ENCODE data around the gene MFSD12. TPM values are rescaled to one million over a fixed set of nuclear protein-coding genes. Genes with fewer than 3 reads are reported as not detected.

The MFSD12 gene
- total and polyA plus RNA-seq, 2 experiments from 2014 or later = 44.7 to 57.7 TPM

DNA sequence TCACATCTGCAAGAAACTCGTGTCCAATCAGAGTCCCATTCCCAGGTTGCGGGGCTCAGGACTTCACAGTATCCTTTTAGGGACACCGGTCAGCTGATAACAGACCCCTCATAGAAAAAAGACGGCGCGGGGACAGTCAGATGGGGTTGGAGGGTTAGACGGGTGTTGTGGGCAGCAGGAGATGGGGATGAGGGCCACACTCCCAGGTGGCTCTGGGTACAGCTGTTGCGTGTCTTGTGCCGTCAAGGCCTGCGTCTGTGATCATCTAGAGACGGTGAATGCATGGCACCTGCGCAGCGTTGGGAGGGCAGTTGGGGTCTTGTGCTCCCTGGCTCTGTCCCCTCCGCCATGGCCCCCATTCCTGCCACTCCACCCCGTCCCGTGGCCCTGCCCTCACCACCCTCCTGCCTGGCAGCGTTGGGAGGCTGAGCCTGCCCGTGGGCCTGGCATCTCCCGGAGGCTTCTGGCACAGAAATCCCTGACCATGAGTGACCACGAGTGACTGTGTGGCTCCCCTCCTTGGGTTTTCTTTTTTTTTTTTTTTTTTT, 32.4 kb downstream of the MFSD12 start:
- H3K79me2 ChIP-seq = peaks cover 31% of the 10 kb centered on the region
- no peak overlapping the region for H3K4me2 ChIP-seq
- peaks cover 34% of the 10 kb centered on the region for H4K20me1 ChIP-seq (ENCODE audit: insufficient read depth, poor library complexity, severe bottlenecking)
- no peaks in the 10 kb centered on the region for H3K27me3 ChIP-seq
- H2AFZ ChIP-seq = no peak overlapping the region
- no peak overlapping the region for H3K27ac ChIP-seq
- 96% methylated on average over 19 of the region's 20 CpGs for WGBS (ENCODE audit: low lambda C conversion rate, missing lambda C conversion rate)
- DNase-seq (ENCODE audit: low spot score) = no peak
- no peaks in the 10 kb centered on the region for H3K4me1 ChIP-seq (ENCODE audit: insufficient read depth)
- H3K4me3 ChIP-seq = no peak overlapping the region
- no peaks in the 10 kb centered on the region for H3K9me2 ChIP-seq (replicated peaks; ENCODE audit: insufficient read depth)
- TF ChIP-seq EZH2phosphoT487 (IDR thresholded peaks at IDR 0.05; ENCODE audit: low read depth, severe bottlenecking, unreplicated experiment) = no peak
- TF ChIP-seq, protein P1, sequence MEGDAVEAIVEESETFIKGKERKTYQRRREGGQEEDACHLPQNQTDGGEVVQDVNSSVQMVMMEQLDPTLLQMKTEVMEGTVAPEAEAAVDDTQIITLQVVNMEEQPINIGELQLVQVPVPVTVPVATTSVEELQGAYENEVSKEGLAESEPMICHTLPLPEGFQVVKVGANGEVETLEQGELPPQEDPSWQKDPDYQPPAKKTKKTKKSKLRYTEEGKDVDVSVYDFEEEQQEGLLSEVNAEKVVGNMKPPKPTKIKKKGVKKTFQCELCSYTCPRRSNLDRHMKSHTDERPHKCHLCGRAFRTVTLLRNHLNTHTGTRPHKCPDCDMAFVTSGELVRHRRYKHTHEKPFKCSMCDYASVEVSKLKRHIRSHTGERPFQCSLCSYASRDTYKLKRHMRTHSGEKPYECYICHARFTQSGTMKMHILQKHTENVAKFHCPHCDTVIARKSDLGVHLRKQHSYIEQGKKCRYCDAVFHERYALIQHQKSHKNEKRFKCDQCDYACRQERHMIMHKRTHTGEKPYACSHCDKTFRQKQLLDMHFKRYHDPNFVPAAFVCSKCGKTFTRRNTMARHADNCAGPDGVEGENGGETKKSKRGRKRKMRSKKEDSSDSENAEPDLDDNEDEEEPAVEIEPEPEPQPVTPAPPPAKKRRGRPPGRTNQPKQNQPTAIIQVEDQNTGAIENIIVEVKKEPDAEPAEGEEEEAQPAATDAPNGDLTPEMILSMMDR (IDR thresholded peaks at IDR 0.05; ENCODE audit: poor library complexity) = no peak
- no peak for TF ChIP-seq EZH2 (IDR thresholded peaks at IDR 0.05; ENCODE audit: borderline replicate concordance)
- no peaks in the 10 kb centered on the region for H3K36me3 ChIP-seq (replicated peaks; ENCODE audit: insufficient read depth, low read depth)
- no peaks in the 10 kb centered on the region for H3K9me3 ChIP-seq (ENCODE audit: low read depth)

DNA sequence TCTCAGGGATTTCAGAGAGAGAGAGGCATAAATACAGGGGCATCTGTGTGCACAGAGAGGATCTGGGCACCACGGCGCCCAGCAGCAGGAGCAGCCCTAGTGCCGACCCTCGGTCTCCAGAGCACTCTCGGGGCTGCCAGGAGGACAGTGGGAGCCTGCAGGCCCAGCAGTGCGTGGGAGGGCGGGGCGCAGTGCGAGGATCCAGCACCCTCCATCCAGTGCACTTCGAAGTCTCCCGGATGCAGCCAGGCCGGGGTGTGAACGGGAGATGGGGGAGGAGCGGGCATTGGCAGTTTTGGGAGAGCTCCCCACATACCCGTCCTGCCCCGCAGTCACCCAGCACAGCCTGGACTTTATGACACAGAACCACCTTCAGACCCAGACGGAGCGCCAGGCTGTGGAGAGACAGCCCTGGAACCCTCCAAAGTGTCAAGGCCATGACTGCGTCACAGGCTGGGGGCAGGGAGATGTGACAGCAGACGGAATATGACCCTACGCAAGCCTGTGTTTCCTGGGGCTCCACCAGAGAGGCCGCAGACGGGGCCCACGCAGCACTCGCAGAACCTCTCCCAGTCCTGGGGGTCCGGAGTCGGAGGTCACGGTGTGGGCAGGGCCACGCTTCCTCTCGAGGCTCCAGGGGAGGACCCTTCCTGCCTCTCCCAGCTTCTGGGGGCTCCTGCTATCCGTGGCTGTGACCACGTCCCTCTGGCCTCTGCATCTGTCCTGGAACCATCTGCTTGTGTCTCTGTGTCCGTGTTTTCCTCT, 33.1 kb downstream of the MFSD12 start:
- no peak for TF ChIP-seq EZH2 (IDR thresholded peaks at IDR 0.05; ENCODE audit: borderline replicate concordance)
- TF ChIP-seq, protein P1 (IDR thresholded peaks at IDR 0.05; ENCODE audit: poor library complexity) = no peak
- no peak for TF ChIP-seq EZH2phosphoT487 (IDR thresholded peaks at IDR 0.05; ENCODE audit: low read depth, severe bottlenecking, unreplicated experiment)
- peaks cover 38% of the 10 kb centered on the region for H3K79me2 ChIP-seq
- DNase-seq (ENCODE audit: low spot score) = no peak
- H2AFZ ChIP-seq = no peak overlapping the region
- no peaks in the 10 kb centered on the region for H3K36me3 ChIP-seq (replicated peaks; ENCODE audit: insufficient read depth, low read depth)
- no peaks in the 10 kb centered on the region for H3K4me1 ChIP-seq (ENCODE audit: insufficient read depth)
- peaks cover 41% of the 10 kb centered on the region for H4K20me1 ChIP-seq (ENCODE audit: insufficient read depth, poor library complexity, severe bottlenecking)
- H3K9me2 ChIP-seq (replicated peaks; ENCODE audit: insufficient read depth) = no peaks in the 10 kb centered on the region
- no peaks in the 10 kb centered on the region for H3K9me3 ChIP-seq (ENCODE audit: low read depth)
- H3K4me3 ChIP-seq = no peak overlapping the region
- no peak overlapping the region for H3K27ac ChIP-seq
- no peak overlapping the region for H3K4me2 ChIP-seq
- no peaks in the 10 kb centered on the region for H3K27me3 ChIP-seq
- 97% methylated on average over 32 of the region's 33 CpGs for WGBS (ENCODE audit: low lambda C conversion rate, missing lambda C conversion rate)

DNA sequence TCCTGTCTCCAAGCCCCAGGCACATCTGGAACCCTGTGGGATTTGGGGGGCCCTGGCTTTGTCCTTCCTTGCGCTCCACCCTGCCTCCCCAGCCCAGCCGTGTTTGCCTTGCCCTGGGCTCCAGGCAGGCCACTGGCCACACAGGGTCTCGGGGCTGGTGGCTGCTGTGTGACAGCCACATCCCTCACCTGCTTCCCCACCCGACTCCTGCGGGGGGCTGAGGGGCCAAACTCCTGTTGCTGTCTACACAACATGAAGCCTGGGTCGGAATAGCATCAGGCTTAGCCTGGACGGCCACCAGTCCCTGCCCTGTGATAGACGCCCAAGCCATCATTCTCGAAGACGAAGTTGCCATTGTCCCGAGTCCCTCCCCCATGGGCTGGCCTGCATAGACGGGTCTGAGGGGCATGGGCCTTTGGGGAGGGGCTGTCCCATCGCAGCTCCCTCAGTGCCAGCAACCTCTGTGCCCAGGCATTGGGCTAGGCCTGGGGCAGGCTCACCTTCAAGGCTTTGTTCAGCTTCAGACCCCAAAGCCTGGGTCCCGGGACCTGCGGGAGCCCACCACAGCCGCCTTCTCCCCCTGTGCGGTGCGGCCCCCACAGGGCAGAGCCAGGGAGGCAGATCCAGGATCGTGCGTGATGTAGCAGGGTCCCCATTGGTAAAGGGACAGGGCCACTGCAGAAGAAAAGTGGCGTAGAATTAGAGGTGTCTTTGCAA, 33.9 kb downstream of the MFSD12 start:
- Histone ChIP-seq H3K9me3 (ENCODE audit: low read depth) (no peaks in the 10 kb centered on the region), H3K36me3 (replicated peaks; ENCODE audit: insufficient read depth, low read depth) (no peaks in the 10 kb centered on the region), H3K27me3 (no peaks in the 10 kb centered on the region), H3K4me2 (no peak overlapping the region), H3K27ac (no peak overlapping the region), H3K4me3 (no peak overlapping the region), H2AFZ (no peak overlapping the region), H3K4me1 (ENCODE audit: insufficient read depth) (no peaks in the 10 kb centered on the region), H4K20me1 (ENCODE audit: insufficient read depth, poor library complexity, severe bottlenecking) (peaks cover 49% of the 10 kb centered on the region), H3K9me2 (replicated peaks; ENCODE audit: insufficient read depth) (no peaks in the 10 kb centered on the region), H3K79me2 (peaks cover 46% of the 10 kb centered on the region)
- WGBS (ENCODE audit: low lambda C conversion rate, missing lambda C conversion rate) = 91% methylated on average over 21 of the region's 21 CpGs
- TF ChIP-seq, protein P1 (IDR thresholded peaks at IDR 0.05; ENCODE audit: poor library complexity) = no peak
- no peak for TF ChIP-seq EZH2 (IDR thresholded peaks at IDR 0.05; ENCODE audit: borderline replicate concordance)
- no peak for TF ChIP-seq EZH2phosphoT487 (IDR thresholded peaks at IDR 0.05; ENCODE audit: low read depth, severe bottlenecking, unreplicated experiment)
- no peak for DNase-seq (ENCODE audit: low spot score)
